Endodermal cell (in vitro differentiated cells): ENCODE data around the gene DTX1. TPM values are rescaled to one million over a fixed set of nuclear protein-coding genes. Genes with fewer than 3 reads are reported as not detected.
A peak's percentile ranks its signal among the peaks of the same experiment; 100 is the strongest.

Experiments
- DNase-seq: peaks from one replicate; pipeline ENCODE4 v3.0.0-alpha.2; 2017
- H3K27ac ChIP-seq: 2 replicates; pipeline ENCODE4 v1.5.1; 2013; ENCODE audit warnings: mild to moderate bottlenecking, low read depth, low read length, moderate library complexity
- H3K27me3 ChIP-seq: 2 replicates; pipeline ENCODE4 v1.6.1; 2013; ENCODE audit warnings: mild to moderate bottlenecking, low read length, moderate library complexity; ENCODE audit not compliant: insufficient read depth, control insufficient read depth, poor library complexity, severe bottlenecking
- H3K36me3 ChIP-seq: 2 replicates; pipeline ENCODE4 v1.7.0; 2013; ENCODE audit warnings: mild to moderate bottlenecking, low read length, moderate library complexity; ENCODE audit not compliant: control insufficient read depth, insufficient read depth
- H3K4me1 ChIP-seq: one replicate; pipeline ENCODE4 v1.7.0; 2013; ENCODE audit warnings: low read length; ENCODE audit not compliant: control insufficient read depth, insufficient read depth
- H3K4me3 ChIP-seq: 2 replicates; pipeline ENCODE4 v1.5.1; 2013; ENCODE audit warnings: mild to moderate bottlenecking, low read length, moderate library complexity
- H3K9ac ChIP-seq: 2 replicates; pipeline ENCODE4 v1.6.1; 2013; ENCODE audit warnings: mild to moderate bottlenecking, low read length, moderate library complexity; ENCODE audit not compliant: poor library complexity, severe bottlenecking; ENCODE audit errors: extremely low read depth
- H3K9me3 ChIP-seq: 2 replicates; pipeline ENCODE4 v1.6.1; 2013; ENCODE audit warnings: mild to moderate bottlenecking, low read length, moderate library complexity; ENCODE audit not compliant: control insufficient read depth
- H3K27ac Mint-ChIP-seq: 2 replicates; pipeline ENCODE4 v1.8.0; 2020; ENCODE audit warnings: mixed read lengths
- H3K27me3 Mint-ChIP-seq: 2 replicates; pipeline ENCODE4 v1.8.0; 2021; ENCODE audit warnings: mild to moderate bottlenecking, mixed read lengths; ENCODE audit not compliant: insufficient read depth
- H3K36me3 Mint-ChIP-seq: 2 replicates; pipeline ENCODE4 v1.8.0; 2020; ENCODE audit warnings: low read depth, mixed read lengths
- H3K4me1 Mint-ChIP-seq: 2 replicates; pipeline ENCODE4 v1.8.0; 2020; ENCODE audit warnings: mixed read lengths
- H3K4me3 Mint-ChIP-seq: 2 replicates; pipeline ENCODE4 v1.8.0; 2020; ENCODE audit warnings: mild to moderate bottlenecking, moderate library complexity, mixed read lengths
- H3K9me3 Mint-ChIP-seq: 2 replicates; pipeline ENCODE4 v1.8.0; 2020; ENCODE audit warnings: mild to moderate bottlenecking, mixed read lengths
- CTCF ChIP-seq: fragments of 200-600 bp; sonication (generic); conservative IDR thresholded peaks from 2 replicates; pipeline ENCODE4 v1.5.0; 2021; ENCODE audit warnings: antibody characterized with exemption, mild to moderate bottlenecking
- WGBS, 2 experiments: methylation state at CpG; one replicate each; pipeline versions ENCODE4 v1.1.5 to v1.1.7; 2013; ENCODE audit warnings: missing lambda C conversion rate in 2 of 2, mixed read lengths in 1 of 2; ENCODE audit not compliant: insufficient coverage in 1 of 2, insufficient read length in 1 of 2; 5-methylcytosine and 5-hydroxymethylcytosine counted together
- total RNA-seq, 2 donors: library from RNA; stranded (reverse); fragmentation: NEBNext Ultra II Directional in 1 of 2; extraction: Animal tissue kit (Norgen Biotek cat#: 25700) in 1 of 2; gene quantifications; 2 replicates in 1 of 2; 3 replicates in 1 of 2; pipeline ENCODE4 v1.2.1, GENCODE V29; 2021

Gene DTX1
- total RNA-seq, 2 donors from 2014 or later = 3.3 to 4.9 TPM

- Histone ChIP-seq H3K36me3 (no peaks in the 10 kb centered on the region), H3K4me3 (no peak overlapping the region), H3K27me3 (peaks cover 7% of the 10 kb centered on the region), H3K9ac (no peak overlapping the region), H3K27ac (no peak overlapping the region), H3K9me3 (no peaks in the 10 kb centered on the region), H3K4me1 (peaks cover 7% of the 10 kb centered on the region)
- no peaks in the 10 kb centered on the region for H3K9me3 Mint-ChIP-seq
- H3K4me3 Mint-ChIP-seq = no peak overlapping the region
- no peak for TF ChIP-seq CTCF
- peaks cover 14% of the 10 kb centered on the region for H3K27me3 Mint-ChIP-seq
- DNase-seq = peak; percentile 68
- H3K4me1 Mint-ChIP-seq = peaks cover 11% of the 10 kb centered on the region
- 82 to 92% methylated on average over 6 to 15 of the region's 15 CpGs for WGBS, 2 experiments
- no peaks in the 10 kb centered on the region for H3K36me3 Mint-ChIP-seq
- no peak overlapping the region for H3K27ac Mint-ChIP-seq
These were observed 49.2 kb downstream of the DTX1 start for GRCh38 chr12:113105606-113106271.

GRCh38 chr12:113106361-113106760 is 49.8 kb downstream of the DTX1 start:
- Mint-ChIP-seq H3K4me1 (peaks cover 11% of the 10 kb centered on the region), H3K36me3 (no peaks in the 10 kb centered on the region), H3K4me3 (no peak overlapping the region), H3K27ac (no peak overlapping the region), H3K27me3 (peaks cover 14% of the 10 kb centered on the region), H3K9me3 (no peaks in the 10 kb centered on the region)
- WGBS, 2 experiments = 84 to 100% methylated on average over 1 of the region's 1 CpG
- Histone ChIP-seq H3K9ac (no peak overlapping the region), H3K27me3 (peaks cover 7% of the 10 kb centered on the region), H3K36me3 (no peaks in the 10 kb centered on the region), H3K27ac (no peak overlapping the region), H3K4me3 (no peak overlapping the region), H3K4me1 (peaks cover 7% of the 10 kb centered on the region), H3K9me3 (no peaks in the 10 kb centered on the region)
- no peak for TF ChIP-seq CTCF
- no peak for DNase-seq

- DNase-seq = no peak
- H3K9me3 ChIP-seq = no peaks in the 10 kb centered on the region
- H3K36me3 Mint-ChIP-seq = no peaks in the 10 kb centered on the region
- no peaks in the 10 kb centered on the region for H3K9me3 Mint-ChIP-seq
- H3K27me3 Mint-ChIP-seq = peaks cover 14% of the 10 kb centered on the region
- no peak overlapping the region for H3K27ac Mint-ChIP-seq
- no peak overlapping the region for H3K27ac ChIP-seq
- H3K27me3 ChIP-seq = peaks cover 7% of the 10 kb centered on the region
- TF ChIP-seq CTCF = no peak
- no peak overlapping the region for H3K4me3 ChIP-seq
- peaks cover 7% of the 10 kb centered on the region for H3K4me1 ChIP-seq
- no peaks in the 10 kb centered on the region for H3K36me3 ChIP-seq
- H3K4me3 Mint-ChIP-seq = no peak overlapping the region
- H3K9ac ChIP-seq = no peak overlapping the region
- 92 to 100% methylated on average over 2 to 4 of the region's 4 CpGs for WGBS, 2 experiments
- H3K4me1 Mint-ChIP-seq = peaks cover 13% of the 10 kb centered on the region
These were observed 51.8 kb downstream of the DTX1 start for GRCh38 chr12:113108308-113108707.
